NCI-H345 treated with DMSO at 0.1 percent for 48 hours (cell line): ENCODE measurements around the gene PARG.
"Not testable (repeated sequence)": the region's sequence is repeated elsewhere in the genome, so short reads cannot be mapped to it uniquely, and the experiment has no call there.

Source experiments
- DNase-seq: peaks from one replicate; lab custom pipeline; 2025; ENCODE audit not compliant: unreplicated experiment; lab: John Stamatoyannopoulos, UW

PARG gene

DNA sequence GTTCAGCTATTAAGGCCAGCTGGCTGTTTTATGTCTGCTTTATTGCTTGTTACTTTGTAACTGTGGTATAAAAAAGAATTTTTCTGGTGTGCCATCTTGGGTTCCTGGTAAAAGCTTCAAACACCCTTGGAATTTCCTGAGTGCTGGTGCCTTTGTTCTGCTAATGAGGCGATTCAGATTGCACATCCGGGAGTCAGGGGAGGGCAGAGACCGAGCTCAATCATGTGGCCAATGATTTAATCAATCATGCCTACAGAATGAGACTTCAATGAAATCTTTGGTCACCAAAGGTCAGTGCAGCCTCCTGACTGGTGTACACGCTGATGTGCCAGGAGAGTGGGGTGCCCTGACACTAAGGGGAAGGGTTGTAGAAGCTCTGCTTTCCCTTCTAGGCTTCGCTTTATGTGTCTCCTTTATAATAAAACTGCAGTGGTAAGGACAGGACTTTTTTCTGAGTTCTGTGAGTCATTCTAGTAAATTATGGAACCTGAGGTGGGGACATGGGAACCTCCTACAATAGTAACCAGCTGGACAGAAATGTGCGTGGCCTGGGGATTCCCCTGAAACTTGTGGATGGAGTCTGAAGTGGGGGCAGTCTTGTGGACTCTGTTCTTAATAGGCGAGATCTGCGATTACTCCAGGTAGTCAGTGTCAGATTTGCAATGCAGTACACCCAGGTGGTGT lies 110.3 kb downstream of the PARG start:
- no peak for DNase-seq

DNA sequence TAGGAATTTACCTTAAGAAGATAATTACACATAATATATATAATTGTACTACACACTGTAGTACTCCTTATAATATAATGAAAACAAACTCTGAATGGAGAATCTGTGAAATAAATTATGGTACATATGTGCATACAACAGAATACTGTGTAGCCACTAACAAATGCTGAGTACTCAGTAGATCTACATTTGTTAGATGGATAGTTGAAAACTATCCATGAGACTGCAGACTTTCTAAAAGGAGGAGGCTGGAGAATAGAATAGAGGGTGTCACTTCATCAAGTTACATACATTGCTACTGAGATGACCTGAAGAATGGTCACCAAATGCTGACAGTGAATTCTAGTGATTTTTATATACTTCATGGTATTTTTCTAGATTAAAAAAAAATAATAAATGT lies 111.0 kb downstream of the PARG start:
- no peak for DNase-seq

GRCh38 chr10:49830016-49830415 lies 111.8 kb downstream of the PARG start:
- DNase-seq = no peak

DNA sequence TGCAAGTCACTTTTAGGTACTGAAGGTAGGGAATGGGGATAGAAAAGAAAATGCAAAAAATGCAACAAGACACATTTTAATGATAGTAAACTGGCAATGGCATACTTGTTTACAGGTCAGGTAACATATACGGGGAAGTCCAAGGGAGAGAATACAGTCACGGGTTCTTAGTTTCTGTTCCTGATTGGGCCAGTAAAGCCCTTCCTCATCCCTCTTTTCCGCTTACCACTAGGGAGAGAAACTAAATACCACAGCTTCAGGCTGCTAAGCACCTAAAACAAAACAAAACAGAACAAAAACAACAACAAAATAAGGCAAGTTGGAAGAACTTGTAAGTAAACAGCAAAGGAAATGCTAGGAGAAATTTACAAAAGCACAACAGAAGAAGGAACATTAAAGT lies 114.5 kb downstream of the PARG start:
- DNase-seq = no peak

DNA sequence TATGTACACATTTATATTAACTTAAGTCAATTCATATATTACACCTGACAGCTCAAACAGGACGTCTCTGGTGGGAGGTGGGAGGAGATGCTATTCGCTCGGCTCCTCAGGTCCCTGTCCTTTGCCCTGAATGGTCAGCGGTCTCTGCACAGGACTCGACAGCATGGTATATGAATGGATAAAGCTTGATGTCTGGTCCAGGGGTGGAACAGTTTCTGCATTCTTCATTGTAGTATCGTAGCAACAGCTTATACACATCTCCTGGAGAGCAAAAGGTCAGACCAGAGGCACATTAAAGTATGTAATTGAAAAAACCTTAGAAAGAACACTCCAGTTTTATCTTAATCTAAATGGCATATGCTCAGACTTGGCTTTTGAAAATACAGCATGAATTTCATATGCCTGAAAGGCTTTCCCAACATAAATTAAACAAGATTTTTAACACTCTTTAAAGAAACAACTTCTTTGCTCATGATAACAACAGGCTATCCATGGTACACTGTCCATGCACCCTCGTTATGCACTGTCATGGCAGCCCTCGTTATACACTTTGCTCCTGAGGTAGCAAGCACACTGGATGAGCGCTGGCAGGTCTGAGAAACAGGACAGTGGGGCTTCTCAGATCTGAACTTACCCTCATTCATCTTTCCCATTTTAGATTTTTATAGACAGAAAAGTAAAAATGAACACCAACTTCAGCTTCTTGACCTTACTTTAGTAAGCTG lies 122.4 kb downstream of the PARG start:
- no peak for DNase-seq

DNA sequence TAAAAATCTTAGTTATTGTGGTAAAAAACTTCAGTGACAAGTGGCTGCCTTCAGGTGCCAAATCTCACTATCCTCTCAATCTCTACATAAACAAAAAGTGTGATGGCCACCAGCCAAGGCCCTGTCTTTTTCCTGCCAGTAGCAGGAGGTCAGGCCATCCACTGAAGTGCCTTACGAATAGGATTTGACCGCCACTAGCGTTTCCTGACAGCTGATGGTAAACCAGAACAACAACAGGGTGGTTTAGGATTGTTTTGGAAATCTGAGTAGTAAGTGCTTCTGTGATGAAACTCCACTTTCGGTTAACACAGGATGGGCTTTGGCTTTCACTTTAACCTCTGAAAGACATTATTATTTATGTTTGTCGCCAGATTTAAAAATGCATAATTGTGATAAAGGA lies 124.0 kb downstream of the PARG start:
- DNase-seq = no peak

DNA sequence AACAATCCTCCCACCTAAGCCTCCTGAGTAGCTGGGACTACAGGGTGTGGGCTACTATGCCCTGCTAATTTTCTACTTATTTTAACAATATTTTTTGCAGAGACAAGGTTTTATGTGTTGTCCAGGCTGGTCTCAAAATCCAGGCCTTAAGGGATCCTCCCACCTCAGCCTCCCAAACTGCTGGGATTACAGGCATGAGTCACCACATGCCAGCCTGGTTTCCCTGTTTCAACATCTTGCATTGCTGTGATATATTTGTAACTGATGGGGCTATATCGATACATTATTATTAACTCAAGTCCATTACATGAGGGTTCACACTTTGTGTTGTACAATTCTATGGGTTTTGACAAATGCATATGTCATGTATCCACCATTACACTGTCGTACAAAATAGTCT lies 137.8 kb downstream of the PARG start:
- no peak for DNase-seq

DNA sequence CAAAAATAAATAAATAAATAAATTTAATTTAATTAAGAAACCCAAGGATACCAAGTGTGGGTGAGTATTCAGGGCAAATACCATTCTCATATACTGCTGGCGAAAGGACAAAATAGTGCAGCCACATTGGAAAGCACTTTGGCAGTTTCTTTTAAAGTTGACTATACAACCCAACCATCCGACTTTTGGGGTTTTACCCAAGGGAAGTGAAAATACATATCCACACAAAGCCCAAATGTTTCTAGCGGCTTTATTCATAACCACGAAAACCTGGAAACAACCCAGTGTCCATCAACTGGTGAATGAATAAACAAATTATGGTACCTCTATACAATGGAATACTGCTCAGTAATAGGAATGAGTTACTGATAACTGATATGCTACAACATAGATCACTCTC lies 143.6 kb downstream of the PARG start:
- DNase-seq = no peak

- DNase-seq = no peak
These were observed 150.7 kb downstream of the PARG start for GRCh38 chr10:49791100-49791499.

DNA sequence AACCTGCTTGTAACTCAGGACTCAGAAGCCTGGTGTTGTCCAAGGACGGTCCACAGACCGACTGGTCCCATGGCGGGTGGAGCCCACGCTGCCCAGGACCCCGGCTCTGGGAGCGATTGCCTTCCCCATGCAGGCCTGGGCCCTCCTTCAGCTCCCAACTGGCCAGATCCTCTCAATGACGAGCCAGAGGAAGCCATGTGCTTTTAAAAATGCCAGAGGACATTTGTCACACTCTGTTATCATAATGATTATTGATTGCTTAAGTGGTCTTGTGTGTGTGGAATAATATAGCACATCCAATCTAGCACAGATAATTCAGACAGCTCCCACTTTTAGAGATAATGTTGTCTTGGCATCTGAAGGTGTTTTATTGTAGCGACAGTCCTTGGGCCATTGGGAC lies 157.1 kb downstream of the PARG start:
- DNase-seq = no peak

GRCh38 chr10:49783645-49784044 lies 158.2 kb downstream of the PARG start:
- no peak for DNase-seq

DNA sequence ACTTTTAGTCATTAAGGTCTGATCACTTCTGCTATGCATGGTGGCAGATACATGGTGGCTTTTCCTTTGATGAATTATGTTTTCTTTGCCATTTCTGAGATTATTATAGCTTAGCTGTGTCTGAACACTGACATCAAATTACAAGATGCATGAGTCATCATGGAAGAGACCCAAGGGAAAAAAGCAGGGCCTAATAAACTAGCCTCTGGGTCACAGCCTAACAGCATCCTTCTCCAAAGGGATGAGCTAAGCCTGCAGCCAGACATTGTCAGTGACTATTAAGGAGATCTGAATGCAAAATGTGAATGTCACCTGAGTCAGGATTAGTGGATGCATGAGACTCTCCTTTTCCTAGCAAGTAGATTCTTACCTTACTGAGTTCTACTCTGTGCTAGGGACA lies 160.6 kb downstream of the PARG start:
- no peak for DNase-seq

DNA sequence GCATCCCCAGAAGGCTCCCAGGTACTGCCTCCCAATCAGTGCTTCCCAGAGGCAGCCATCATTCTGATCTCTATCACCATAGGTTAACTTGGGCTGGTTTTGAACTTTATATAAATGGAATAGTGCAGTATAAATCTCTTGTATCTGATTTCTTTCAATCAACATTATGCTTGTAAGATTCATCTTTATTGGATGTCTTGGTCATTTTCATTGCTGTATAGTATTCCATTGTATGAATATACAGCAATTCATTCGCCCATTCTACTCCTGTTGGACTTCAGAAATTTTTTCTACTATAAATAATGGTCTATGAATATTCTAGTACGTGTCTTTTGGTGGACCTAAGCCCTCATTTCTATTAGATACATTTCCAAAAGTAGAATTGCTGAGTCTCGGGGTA lies 163.6 kb downstream of the PARG start:
- DNase-seq = no peak

DNA sequence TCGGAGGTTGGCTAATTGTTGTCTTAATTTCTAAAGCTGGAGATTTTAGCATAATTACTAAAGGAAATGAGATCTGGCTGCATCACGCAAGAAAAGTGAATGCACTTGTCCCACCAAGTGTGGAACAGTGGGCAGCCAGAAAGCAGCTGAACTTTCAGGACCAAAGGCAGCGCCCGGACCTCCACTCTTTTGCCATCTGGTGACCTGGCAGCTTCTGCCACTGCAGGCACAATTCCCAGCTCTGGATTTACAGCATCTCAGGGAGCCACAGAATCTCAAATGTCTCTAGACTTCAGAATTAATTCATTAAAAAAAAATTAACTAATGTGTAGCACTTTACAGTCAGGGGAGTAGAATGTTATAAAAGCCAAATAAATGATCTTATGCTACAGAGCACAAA lies 165.0 kb downstream of the PARG start:
- no peak for DNase-seq

DNA sequence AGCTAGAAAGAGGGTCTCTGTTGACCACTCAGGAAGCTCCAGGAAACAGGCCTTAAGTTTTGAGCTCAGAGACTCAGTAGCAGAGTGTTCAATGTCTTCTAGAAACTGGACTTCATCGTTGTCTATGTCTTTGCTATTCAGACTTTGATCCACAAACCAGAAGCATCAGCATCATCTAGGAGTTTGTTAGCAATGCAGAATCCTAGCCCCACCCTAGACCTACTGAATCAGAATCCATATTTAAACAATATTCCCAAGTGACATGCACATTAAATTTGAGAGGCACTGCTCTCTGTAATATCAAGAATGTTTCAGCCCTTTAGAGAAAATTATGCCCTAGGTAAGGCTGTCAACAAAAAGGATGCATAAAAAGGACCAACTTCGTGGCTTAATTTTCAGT lies 166.8 kb downstream of the PARG start:
- no peak for DNase-seq

GRCh38 chr10:49772944-49773343 lies 168.9 kb downstream of the PARG start:
- DNase-seq = not testable (repeated sequence)

GRCh38 chr10:49771046-49771445 lies 170.8 kb downstream of the PARG start:
- not testable (repeated sequence) for DNase-seq

GRCh38 chr10:49769692-49770091 lies 172.1 kb downstream of the PARG start:
- no peak for DNase-seq

DNA sequence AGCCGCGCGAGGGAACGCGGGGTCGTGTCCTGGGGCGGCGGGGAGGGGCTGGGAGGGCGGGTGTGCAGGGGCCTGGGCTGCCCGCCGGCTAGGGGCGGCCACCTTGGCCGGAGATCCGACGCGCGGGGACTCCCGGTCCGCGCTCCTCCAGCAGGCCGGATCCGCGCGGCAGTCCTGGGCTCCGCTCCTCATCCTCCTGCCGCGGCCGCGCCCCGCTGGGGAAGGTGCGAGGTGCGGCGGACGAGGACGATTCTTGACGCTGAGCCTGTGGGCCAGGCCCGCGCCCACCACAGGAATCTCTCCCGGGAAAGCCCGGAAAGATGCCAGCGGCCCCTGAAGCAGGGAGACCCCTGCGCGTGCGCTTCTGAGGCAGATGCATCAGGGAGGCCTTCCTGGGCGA lies 173.1 kb downstream of the PARG start:
- no peak for DNase-seq

DNA sequence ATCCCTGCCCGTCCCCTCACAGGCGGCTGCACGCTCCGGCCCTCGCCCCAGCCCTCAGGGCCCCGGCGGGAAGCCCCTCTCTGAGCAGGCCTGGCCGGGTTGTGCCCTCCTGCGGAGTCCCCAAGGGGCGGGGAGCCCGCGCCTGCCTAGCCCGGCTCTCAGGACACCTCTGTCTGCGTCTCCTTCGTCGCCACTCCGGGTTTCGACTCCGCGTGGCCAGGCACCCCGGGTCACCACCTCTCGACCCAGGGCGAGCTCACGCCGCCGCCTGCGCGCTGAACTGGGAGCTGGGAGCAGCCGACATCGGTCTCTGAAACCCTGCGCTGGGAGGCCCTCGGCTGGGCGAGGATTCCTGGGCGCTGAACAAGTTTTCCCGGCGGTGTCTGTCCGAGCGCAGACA lies 173.5 kb downstream of the PARG start:
- DNase-seq = no peak
